Activated CD8-positive, alpha-beta memory T cell treated with anti-CD3 and anti-CD28 coated beads, Interleukin-2, amount 50 U/mL, for 4 hours (primary cell): ENCODE measurements around the gene GOLGA5.
"Not testable (repeated sequence)": the region's sequence is repeated elsewhere in the genome, so short reads cannot be mapped to it uniquely, and the experiment has no call there.

ENCODE experiments used
- DNase-seq: peaks from one replicate; pipeline ENCODE4 v3.0.0-alpha.2; 2020

Gene GOLGA5

DNA sequence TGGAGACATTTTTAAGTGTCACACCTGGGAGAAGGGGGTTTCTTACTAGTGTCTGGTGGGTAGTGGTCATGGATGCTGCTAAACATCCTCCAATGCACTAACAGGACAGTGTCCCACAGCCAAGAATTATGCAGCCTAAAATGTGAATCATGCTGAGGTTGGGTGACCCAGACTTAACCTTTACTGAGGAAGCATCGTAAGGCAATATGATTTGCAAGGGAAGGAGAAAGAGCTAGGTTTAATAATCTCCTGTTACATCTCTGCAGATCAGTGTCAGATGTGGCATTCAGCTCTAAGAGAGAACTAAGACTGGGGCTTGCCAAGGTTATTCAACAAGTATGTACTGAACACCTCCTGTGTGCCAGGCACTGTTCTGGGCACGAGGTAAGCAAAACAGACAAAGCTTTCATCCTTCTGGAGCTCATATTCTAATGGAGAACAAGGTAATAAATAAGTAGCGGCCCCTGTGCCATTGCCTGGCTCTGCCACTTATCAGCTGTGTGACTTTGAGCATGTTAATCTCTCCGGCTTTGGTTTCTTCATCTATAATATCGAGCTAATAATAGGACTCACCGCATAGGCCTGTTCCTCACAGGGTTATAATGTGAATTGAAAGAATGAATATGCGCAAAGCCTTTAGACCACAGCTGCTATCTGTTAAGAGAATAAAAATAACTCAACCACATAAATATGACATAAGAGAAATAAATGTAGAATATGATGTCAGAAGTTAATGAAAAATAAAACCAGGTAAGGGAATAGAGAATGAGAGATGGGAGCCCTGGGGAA is 13.5 kb upstream of the GOLGA5 start:
- no peak for DNase-seq

DNA sequence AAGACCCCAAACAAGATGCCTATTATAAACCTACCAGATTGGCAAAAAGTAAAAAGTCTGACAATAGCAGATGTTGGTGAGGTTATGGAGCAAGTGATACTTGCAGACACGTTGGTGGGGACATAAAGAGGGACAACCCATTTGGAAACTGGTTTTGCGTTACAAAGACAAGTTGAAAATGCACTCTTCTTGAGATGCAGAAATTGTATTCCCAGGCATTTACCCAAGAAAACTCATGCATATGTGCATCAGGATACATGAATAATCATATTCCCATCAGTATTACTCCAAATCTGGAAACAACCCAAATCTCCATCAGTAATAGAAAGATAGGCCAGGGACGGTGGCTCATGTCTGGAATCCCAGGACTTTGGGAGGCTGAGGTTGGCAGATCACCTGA is 12.8 kb upstream of the GOLGA5 start:
- DNase-seq = no peak

DNA sequence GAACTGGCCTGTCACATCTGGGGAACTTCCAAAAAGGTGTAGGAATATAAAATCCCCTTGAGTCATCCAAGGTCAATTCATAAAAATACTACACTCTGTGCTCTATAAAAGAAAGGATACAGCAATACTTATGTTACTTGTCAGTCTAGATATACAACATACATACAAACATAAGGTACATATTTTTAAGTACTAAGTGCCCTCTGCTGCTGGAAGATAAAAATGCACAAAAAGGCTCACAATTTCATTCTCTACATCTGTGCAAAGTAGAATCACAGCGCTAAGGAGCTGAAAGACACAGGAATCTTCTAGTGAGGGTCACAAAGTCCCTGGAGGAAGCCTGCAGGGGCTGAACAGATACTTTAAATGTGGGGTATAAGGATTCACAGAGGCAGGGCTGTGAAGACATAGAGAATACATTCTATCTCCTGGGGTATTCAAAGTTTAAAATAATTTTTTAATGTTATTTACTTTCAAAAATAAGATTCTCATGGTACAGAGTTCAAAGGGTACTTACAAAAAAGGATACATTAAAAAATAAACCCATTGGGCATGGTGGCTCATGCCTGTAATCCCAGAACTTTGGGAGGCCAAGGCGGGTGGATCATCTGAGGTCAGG is 10.2 kb upstream of the GOLGA5 start:
- no peak for DNase-seq

DNA sequence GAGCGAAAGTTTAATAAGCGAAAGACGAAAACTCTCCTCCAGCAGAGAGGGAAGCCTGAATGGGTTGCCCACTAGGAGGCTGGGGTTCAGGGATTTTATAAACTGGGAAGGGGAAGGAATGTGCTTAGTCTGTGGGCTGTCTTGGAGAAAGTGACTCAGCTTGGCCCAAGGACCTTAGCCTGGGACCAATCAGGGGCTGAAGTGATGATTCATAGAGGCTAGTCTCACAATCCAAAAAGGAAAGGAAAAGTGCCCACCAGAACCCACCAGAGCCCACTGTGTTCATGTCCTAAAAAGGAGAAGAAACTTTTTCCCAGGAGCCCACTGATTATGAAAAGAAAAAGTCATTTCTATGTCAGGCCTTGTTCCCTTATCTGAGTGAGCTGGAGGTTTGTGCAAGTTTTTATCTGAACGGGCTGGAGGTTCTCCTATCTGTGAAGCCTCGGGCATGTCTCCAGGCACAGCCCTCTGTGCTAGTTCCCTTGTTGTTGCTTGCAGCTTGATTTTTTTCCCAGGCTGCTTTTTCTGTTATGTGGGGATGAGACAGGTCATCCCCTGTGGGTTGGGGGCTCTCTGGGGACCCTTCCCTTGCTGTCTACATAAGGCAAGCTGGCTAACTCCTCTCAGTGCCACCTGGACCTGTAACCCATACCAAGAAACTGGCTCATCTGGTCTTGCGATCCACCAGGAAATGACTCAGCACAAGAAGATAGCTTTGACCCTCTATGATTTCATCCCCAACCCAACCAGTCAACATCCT is 8.3 kb upstream of the GOLGA5 start:
- DNase-seq = no peak

DNA sequence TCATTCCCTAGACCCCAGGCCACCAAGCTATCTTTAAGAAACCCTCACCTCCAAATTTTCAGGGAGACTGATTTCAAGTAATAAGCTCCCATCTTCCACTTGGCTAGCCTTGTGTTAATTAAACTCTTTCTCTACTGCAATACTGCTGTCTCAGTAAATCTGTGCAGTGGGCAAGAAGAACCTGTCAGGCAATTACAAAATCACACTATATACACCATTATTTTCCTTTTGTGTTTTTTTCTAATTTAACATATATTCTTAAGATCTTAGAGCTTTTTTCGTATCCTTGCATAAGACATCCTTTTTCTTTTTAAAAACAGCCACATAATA is 7.7 kb upstream of the GOLGA5 start:
- no peak for DNase-seq

DNA sequence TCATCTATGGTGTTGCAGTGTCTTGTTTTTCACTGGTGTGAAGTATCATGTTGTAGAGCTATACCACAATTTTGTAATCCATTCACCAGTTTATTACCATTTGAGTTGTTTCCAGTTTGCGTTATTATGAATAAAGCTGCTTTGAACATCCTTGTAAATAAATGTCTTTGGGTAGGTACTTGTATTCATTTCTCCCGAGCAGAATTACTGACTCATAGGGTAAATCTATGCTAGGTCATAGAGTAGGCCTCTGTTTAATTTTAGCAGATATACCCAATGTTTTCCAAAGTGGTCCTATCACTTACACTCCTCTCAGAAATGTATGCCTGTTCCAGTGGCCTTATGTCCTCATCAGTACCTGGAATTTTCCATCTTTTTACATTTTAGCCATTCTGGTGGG is 6.6 kb upstream of the GOLGA5 start:
- no peak for DNase-seq

DNA sequence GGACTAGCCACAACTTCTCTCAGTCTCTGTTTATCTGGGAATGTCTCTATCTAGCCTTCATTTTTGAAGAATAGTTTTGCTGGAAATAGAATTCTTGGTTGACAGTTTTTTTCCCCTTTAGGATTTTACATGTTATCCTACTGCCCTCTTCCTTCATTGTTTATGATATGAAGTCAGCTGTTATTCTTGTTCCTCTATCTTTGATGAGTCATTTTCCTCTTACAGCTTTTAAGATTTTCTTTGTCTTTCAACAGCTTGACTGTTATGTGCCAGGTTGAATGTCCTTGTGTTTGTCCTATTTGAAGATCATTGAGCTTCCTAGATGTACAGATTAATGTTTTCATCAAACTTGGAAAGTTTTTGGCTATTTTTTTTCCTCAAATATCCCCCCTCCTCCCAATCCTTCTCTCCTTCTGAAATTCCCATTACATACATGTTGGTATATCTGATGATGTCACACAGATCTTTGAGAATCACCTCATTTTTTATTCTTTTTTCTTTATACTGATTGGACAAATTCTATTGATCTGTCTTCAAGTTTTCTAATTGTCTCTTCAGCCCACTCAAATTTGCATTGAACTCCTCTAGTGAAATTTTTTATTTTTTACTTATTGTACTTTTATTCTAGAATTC is 4.5 kb upstream of the GOLGA5 start:
- DNase-seq = no peak

DNA sequence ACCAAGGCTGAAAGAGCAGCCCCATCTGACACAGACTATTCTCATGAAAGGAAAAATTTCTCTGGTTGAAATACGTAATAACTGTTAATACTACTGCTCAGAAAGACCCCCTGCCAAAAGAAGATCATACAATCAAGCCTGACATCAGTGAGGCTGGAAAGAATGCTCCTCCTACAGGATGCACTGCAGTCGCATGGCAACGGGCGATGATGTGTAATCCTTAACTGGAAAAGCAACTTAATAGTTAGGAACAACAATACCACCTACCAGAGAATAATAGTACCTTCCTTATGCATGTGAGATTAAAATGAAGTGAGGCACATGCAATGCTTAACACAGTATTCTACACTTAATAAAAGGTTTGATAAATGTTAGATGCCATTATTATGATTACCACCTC is 1.2 kb upstream of the GOLGA5 start:
- no peak for DNase-seq

DNA sequence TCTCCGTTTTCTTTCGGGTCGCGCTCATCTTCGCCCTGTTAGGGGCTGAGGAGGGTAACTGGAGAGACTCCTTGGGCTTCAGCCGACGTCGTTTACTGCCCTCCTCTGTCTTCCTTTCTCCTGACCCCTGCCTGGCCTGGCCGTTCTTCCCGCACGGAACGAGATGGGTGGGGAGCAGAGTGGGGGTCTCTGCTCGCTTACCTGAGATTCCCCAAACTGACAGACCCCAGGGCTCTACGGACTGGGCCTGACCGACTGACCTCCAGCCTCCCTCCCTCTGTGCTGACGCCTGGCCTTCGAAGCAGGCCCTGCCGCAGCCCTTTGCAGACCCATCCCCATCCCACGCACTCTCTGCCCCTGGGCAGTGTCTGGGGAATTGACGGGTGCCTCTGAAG is 439 bp downstream of the GOLGA5 start:
- peak; percentile 21 for DNase-seq

DNA sequence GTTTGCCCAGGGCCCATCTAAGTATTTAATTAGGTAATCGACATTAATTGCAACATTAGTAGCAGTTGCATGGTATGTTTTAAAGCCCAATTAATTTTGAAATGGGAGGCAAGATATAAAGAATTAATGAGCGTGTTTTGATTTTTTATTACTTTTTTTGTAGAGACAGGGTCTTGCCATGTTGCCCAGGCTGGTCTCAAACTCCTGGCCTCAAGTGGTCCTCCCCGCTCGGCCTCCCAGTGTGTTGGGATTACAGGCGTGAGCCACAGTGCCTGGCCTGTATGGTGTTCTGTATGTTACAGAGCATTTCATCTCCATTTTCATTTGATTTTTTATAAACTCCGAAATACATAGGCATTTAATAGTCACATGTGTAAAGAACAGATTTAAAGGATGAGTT is 856 bp downstream of the GOLGA5 start:
- DNase-seq = no peak

DNA sequence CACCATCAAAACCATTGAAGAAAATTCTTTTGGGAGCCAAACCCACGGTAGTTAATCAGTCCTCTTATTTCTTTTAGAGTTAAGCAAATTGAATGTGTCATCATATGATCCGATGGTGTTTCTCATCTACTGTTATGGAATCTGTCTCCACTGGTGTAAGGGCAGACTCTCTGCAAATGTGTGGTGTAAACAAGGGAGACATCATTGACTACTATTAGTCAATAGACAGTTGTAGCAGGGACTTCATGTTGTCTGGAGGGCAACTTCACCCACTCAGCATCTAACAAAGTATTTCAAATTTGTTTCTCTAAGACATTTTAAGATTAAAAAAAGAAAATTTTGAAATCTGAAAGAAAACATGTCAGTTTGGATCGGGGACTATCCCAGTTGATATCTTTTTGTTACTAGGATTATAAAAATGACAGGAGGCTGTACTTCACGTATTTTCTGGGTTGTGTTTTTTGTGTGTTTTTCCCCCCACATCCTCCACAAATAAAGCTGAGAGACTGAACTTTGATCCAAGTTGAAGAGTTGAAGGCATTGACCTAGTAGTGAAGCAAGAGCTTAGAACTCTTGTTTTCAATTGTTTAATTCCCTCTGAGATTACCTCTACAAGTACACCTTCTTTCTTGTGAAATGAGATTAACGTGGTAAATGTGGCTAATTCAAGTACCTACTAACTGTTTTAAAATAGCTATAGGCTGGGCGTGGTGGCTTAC is 4.0 kb downstream of the GOLGA5 start:
- no peak for DNase-seq

DNA sequence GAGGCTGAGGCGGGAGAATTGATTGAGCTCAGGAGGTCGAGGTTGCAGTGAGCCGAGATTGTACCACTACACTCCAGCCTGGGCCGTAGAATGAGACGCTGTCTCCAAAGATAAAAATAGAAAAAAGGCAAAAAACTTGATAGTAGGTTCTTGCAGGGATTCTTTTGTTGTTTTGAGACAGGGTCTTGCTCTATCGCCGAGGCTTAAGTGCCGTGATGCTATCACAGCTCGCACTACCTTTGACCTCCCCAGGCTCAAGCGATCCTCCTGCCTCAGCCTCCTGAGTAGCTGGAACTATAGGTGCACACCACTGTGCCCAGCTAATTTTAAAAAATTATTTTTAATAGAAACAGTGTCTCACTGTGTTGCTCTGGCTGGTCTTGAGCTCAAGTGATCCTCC is 4.7 kb downstream of the GOLGA5 start:
- no peak for DNase-seq

DNA sequence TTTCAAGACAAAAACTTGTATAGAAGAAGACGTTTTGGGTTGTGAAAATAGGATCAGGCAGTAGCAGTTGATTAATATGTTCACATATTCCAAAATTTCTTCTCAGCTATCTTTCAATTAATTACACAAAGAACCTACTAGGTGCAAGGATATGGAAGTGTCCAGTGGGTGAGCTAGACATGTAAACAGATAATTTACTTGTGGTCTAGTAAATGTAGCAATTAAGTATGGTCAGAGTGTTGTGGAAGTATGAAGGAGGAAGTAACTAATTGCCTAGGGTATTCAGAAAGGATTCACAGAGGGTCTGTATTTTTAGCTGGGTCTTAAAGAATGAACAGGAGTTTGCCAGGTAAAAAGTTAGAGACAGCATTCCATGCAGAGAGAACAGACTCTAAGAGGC is 5.9 kb downstream of the GOLGA5 start:
- no peak for DNase-seq

DNA sequence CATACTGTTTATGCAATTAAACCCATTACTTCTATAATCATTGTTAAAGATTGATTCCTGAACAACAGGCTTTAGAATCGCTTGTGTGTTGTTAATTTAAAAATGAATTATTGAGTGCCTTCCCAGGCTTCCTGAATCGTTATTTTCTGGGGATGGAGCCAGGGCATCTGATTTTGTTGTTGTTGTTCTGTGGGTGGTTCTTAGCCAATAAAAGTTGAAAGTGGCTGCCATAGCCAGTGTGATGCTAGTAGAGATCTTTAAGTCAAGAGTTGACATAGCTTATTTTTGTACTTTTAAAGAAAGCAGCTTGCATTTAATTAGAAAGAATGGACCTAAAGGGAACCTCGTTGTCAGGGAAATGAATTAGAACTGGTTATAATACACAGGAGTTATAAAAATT is 6.4 kb downstream of the GOLGA5 start:
- DNase-seq = no peak

DNA sequence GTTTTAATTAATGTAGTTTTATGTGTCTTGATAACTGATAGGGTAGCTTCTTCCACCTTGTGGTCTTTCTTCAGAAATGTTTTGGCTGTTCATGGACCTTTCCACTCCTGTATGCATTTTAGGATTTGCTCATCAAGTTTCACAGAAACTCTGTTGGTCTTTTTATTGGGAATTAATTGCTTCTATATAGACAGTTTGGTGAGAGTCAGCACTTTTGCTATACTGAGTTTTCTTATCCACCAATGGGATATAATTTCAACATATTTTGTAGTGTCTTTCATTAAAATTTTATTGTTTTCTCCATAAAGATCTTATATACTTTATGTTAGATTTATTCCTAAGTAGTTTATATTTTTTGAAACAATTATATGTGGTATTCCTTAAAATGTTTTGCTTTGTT is 7.8 kb downstream of the GOLGA5 start:
- DNase-seq = no peak

DNA sequence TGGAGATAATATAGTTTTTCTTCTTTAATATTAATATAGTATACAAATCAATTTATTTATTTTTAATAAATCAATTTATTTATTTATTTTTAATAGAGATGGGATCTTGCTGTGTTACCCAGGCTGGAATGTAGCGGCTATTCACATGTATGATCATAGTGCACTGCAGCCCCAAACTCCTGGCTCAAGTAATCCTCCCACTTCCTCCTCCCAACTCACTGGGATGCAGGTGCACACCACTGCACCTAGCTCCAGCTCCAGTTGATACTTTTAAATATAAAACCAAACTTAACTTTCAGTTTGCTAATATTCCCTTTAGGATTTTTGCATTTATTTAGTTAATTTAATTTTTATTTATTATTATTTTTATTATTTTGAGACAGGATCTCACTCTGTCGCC is 8.6 kb downstream of the GOLGA5 start:
- DNase-seq = no peak

DNA sequence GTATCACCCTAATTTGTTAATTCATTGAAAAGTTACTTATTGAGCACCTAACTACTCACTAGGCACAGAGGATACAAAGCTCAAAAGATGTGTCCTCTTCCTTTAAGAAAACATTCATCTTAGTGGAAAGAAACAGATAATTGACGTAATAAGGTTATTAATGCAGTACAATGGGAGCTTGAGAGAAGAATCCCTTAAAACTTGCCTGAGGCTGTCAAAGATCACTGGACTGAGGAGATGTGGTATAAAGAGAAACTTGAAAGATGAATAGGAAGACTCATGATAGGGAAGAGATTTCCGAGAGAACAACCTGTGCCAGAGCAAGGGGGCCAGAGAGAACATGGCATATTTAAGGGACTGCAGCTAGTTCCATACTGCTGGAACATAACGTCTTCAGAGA is 19.1 kb downstream of the GOLGA5 start:
- no peak for DNase-seq

DNA sequence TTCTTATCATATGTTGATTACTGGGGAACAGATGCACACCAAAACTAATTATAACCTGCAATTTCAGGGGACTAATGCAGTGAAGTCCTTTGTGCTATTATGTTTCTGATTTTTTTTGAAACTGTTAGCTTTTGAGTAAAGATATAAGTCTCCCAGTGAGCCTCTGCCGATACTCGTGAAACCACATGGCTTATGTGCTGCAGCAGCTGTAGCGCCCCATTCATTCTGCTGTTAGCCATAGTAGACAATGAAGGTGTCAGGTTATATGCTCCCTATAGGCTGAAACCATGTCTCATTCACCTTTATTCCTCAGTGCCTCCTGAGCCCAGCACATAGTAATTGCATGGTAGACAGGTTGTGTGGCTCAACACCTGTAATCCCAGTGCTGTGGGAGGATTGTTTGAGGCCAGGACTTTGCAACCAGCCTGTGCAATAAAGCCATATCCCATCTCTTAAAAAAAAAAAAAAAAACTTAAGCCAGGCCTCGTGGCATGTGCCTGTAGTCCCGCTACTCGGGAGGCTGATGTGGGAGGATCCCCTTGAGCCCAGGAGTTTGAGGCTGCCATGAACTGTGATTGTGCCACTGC is 25.0 kb downstream of the GOLGA5 start:
- DNase-seq = no peak

DNA sequence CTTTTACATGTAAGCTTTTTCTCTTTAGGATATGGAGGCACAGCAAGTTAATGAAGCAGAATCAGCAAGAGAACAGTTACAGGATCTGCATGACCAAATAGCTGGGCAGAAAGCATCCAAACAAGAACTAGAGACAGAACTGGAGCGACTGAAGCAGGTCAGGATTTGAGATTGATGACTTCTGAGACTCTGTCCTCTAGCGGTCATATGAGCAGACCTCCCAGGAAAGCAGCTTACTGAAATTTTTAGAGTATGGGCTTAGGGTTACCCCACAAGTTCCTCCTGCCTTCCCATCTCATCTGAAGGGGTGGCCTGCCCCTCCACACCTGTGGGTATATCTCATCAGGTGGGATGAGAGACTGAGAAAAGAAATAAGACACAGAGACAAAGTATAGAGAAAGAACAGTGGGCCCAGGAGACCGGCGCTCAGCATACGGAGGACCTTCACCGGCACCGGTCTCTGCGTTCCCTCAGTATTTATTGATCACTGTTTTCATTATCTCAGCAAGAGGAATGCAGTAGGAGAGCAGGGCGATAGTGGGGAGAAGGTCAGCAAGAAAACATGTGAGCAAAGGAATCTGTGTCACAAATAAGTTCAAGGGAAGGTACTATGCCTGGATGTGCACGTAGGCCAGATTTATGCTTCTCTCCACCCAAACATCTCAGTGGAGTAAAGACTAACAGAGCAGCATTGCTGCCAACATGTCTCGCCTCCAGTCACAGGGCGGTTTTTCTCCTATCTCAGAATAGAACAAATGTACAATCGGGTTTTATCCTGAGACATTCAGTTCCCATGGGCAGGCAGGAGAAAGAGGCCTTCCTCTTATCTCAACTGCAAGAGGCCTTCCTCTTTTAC is 25.8 kb downstream of the GOLGA5 start:
- not testable (repeated sequence) for DNase-seq

DNA sequence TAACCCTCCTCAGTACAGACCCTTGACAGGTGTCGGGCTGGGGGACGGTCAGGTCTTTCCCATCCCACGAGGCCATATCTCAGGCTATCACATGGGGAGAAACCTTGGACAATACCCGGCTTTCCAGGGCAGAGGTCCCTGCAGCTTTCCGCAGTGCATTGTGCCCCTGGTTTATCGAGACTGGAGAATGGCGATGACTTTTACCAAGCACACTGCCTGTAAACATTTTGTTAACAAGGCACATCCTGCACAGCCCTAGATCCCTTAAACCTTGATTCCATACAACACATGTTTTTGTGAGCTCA is 26.4 kb downstream of the GOLGA5 start:
- DNase-seq = not testable (repeated sequence)

DNA sequence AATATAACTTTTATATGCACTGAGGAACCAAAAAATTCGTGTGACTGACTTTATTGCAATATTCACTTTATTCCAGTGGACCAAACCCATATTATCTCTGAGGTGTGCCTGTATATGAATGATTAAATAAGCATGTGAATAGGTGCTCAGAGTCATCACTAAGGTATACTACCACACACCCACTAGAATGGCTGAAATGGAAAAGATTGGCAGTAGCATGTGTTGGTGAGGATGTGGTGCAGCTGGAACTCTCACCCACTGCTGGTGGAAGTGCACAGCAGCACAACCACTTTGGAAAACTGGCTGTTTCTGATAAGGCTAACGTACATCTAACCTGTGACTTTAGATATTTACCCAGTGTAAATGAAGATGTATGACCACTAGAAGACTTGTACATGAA is 36.8 kb downstream of the GOLGA5 start:
- no peak for DNase-seq

DNA sequence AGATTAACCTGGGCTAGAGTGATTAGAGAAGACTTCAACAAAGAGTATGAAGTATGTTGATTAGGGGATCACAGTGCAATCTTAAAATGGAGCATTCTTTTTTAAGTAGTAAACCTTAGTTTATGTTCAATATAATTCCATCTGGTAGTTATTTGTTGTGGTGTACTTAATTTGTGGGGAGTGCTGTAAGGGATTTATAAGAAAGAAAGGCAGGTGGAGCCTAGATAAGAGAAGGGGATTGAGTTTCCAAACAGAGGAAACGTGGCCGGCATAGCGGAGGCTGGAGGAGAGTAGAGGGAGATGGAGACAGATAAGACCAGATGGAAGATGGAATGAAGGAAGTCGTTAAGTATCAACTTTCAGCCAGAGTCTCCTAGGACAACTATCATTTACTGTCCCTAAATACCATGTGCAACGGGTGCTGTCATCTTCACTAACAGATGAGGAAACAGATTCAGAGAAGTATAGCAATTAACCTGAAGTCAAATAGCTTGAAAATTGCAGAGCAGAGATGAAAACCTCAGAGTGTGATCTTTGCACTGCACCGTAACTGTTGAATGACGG is 38.1 kb downstream of the GOLGA5 start:
- no peak for DNase-seq
